ENCODE results near the gene TNFAIP8. TPM values are rescaled to one million over a fixed set of nuclear protein-coding genes. Genes with fewer than 3 reads are reported as not detected.

TNFAIP8 gene
- total and polyA plus RNA-seq, 9 of the 15 experiments (the other 6 are each of a cell fraction or from before 2014, with no cell fraction given) = 29.9 to 52.2 (median 44.8) TPM

- Histone ChIP-seq H3K4me1 (replicated peaks in 1 of 2; ENCODE audit: control insufficient read depth in 2 of 2, insufficient read depth in 2 of 2, low read length in 2 of 2) (peaks cover 0 to 17% of the 10 kb centered on the region in 2 experiments; a peak in 3 of 5 replicates), H3K36me3 (ENCODE audit: control insufficient read depth, insufficient read depth, low read length) (no peaks in the 10 kb centered on the region), H4K20me1 (replicated peaks; ENCODE audit: control insufficient read depth, insufficient read depth, low read length) (no peaks in the 10 kb centered on the region), H3K9ac (ENCODE audit: insufficient read depth in 1 of 2, low read depth in 2 of 2, low read length in 2 of 2) (no peak overlapping the region), H3K4me3 (no peak overlapping the region), H3K27me3 (ENCODE audit: control insufficient read depth in 2 of 2, insufficient read depth in 2 of 2, low read length in 2 of 2) (no peaks in the 10 kb centered on the region), H3K27ac (ENCODE audit: extremely low read depth, low read depth, low read length) (no peak overlapping the region), H3K4me2 (ENCODE audit: insufficient read depth, low read length) (no peak overlapping the region), H3K9me1 (ENCODE audit: control insufficient read depth, insufficient read depth, low read length) (no peaks in the 10 kb centered on the region), H3K9me3 (replicated peaks; ENCODE audit: control insufficient read depth, insufficient read depth, low read depth, low read length) (no peaks in the 10 kb centered on the region), H2AFZ (ENCODE audit: low read depth, low read length) (0 out of 2 replicates have a peak overlapping the region, but pooled peaks have one; percentile 18), H3K79me2 (ENCODE audit: control insufficient read depth, insufficient read depth, low read length) (no peaks in the 10 kb centered on the region)
- ATAC-seq = peak; percentile 38
- in situ Hi-C loops (cut with MboI) (no loop called here), intact Hi-C loops (cut with micrococcal nuclease) (no loop called here)
- FAIRE-seq = peak; percentile 44
- TF ChIP-seq TBL1XR1 (IDR thresholded peaks at IDR 0.05; ENCODE audit: low read length in 2 of 2) (no peak), ZFP36 (IDR thresholded peaks at IDR 0.05; ENCODE audit: low read depth, low read length, partially characterized antibody) (peak; percentile 44), RAD21 (CRISPR knock-in tag; conservative IDR thresholded peaks at IDR 0.05 in 1 of 2, IDR thresholded peaks at IDR 0.05 in 1 of 2) (peak in 1 of 2 experiments; percentile 62; a peak in 2 of 4 replicates), NFRKB (IDR thresholded peaks at IDR 0.05; ENCODE audit: low read depth) (no peak), CTCF (IDR thresholded peaks at IDR 0.05 in 2 of 3, conservative IDR thresholded peaks at IDR 0.05 in 1 of 3; ENCODE audit: insufficient read depth in 2 of 3, low read depth in 1 of 3, low read length in 3 of 3) (peak; percentile 30 to 41 (median 37); a peak in 5 of 6 replicates)
- TF ChIP-seq, protein P1, sequence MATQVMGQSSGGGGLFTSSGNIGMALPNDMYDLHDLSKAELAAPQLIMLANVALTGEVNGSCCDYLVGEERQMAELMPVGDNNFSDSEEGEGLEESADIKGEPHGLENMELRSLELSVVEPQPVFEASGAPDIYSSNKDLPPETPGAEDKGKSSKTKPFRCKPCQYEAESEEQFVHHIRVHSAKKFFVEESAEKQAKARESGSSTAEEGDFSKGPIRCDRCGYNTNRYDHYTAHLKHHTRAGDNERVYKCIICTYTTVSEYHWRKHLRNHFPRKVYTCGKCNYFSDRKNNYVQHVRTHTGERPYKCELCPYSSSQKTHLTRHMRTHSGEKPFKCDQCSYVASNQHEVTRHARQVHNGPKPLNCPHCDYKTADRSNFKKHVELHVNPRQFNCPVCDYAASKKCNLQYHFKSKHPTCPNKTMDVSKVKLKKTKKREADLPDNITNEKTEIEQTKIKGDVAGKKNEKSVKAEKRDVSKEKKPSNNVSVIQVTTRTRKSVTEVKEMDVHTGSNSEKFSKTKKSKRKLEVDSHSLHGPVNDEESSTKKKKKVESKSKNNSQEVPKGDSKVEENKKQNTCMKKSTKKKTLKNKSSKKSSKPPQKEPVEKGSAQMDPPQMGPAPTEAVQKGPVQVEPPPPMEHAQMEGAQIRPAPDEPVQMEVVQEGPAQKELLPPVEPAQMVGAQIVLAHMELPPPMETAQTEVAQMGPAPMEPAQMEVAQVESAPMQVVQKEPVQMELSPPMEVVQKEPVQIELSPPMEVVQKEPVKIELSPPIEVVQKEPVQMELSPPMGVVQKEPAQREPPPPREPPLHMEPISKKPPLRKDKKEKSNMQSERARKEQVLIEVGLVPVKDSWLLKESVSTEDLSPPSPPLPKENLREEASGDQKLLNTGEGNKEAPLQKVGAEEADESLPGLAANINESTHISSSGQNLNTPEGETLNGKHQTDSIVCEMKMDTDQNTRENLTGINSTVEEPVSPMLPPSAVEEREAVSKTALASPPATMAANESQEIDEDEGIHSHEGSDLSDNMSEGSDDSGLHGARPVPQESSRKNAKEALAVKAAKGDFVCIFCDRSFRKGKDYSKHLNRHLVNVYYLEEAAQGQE (IDR thresholded peaks at IDR 0.05; ENCODE audit: borderline replicate concordance) = peak; percentile 49; the same call in 1 of the 2 replicates
- TF ChIP-seq, protein P1 (CRISPR knock-in tag; IDR thresholded peaks at IDR 0.05; ENCODE audit: low read depth) = no peak
- TF ChIP-seq, protein P2, sequence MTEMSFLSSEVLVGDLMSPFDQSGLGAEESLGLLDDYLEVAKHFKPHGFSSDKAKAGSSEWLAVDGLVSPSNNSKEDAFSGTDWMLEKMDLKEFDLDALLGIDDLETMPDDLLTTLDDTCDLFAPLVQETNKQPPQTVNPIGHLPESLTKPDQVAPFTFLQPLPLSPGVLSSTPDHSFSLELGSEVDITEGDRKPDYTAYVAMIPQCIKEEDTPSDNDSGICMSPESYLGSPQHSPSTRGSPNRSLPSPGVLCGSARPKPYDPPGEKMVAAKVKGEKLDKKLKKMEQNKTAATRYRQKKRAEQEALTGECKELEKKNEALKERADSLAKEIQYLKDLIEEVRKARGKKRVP (CRISPR knock-in tag; IDR thresholded peaks at IDR 0.05) = no peak
- BruUV-seq (replicated peaks) = no TSS peak
- 17% methylated on average over 3 of the region's 3 CpGs for WGBS (ENCODE audit: insufficient coverage, low coverage, missing lambda C conversion rate)
- POLR2A ChIA-PET = interaction anchor here (1.2 kb wide), 1 partner anchor 339 kb away, joined by 4 read pairs; the partner anchor contains the start of gene DMXL1
- DNase-seq (ENCODE audit: extremely low read depth in 1 of 4, low spot score in 3 of 4) = peak in 1 of 4 experiments; percentile 43
- CTCF ChIA-PET (ENCODE audit: low intra/inter-chr PET ratio) = interaction anchor here (2.2 kb wide), 1 partner anchor 421 kb away, joined by 8 read pairs; the partner anchor contains the start of gene DTWD2
Measured at GRCh38 chr5:119409235-119409815, 53.5 kb downstream of the TNFAIP8 start.
